ENCODE data around the gene SRGAP2C.
"Not testable (repeated sequence)": the region's sequence is repeated elsewhere in the genome, so short reads cannot be mapped to it uniquely, and the experiment has no call there.

- not testable (repeated sequence) for TF ChIP-seq CTCF (optimal IDR thresholded peaks at IDR 0.05 in 1 of 3, IDR thresholded peaks at IDR 0.05 in 1 of 3, conservative IDR thresholded peaks at IDR 0.05 in 1 of 3; ENCODE audit: extremely low read depth in 1 of 3, insufficient read depth in 2 of 3, low read length in 3 of 3); EZH2 (IDR thresholded peaks at IDR 0.05; ENCODE audit: low read length)
Measured at GRCh38 chr1:121279548-121279898, 94.7 kb downstream of the SRGAP2C start.
